Esophagus squamous epithelium (tissue), 5 donors: ENCODE measurements around the gene ADGRB3. TPM values are rescaled to one million over a fixed set of nuclear protein-coding genes. Genes with fewer than 3 reads are reported as not detected.
"Not testable (repeated sequence)": the region's sequence is repeated elsewhere in the genome, so short reads cannot be mapped to it uniquely, and the experiment has no call there.

Source experiments
- DNase-seq: peaks from one replicate; lab custom pipeline; 2025; lab: John Stamatoyannopoulos, UW
- H3K27ac ChIP-seq, 4 donors: fragments of 200-600 bp; sonication (generic); one replicate each; pipeline ENCODE4 v1.5.1; 2016 to 2019; ENCODE audit warnings: mild to moderate bottlenecking in 1 of 4
- H3K27me3 ChIP-seq, 4 donors: fragments of 200-600 bp; sonication (generic); 1 replicate in 3 of 4; 2 replicates in 1 of 4; pipeline versions ENCODE4 v1.5.1 to v1.6.0; 2017 to 2021; ENCODE audit warnings: antibody characterized with exemption in 1 of 4
- H3K36me3 ChIP-seq, 3 donors: fragments of 200-600 bp; sonication (generic); one replicate each; pipeline ENCODE4 v1.5.1; 2016 to 2019
- H3K4me1 ChIP-seq, 3 donors: fragments of 200-600 bp; sonication (generic); one replicate each; pipeline ENCODE4 v1.5.1; 2017 to 2019
- H3K4me3 ChIP-seq, 4 donors: fragments of 200-600 bp; sonication (generic); 1 replicate in 3 of 4; 2 replicates in 1 of 4; pipeline ENCODE4 v1.5.1; 2016 to 2019; ENCODE audit warnings: mild to moderate bottlenecking in 2 of 4, moderate library complexity in 1 of 4
- H3K9me3 ChIP-seq, 3 donors: fragments of 200-600 bp; sonication (generic); one replicate each; pipeline ENCODE4 v1.5.1; 2016 to 2019
- POLR2A ChIP-seq, 4 donors: fragments of 450-650 bp; IDR thresholded peaks; one replicate each; pipeline ENCODE4 v1.6.1; 2017; ENCODE audit warnings: antibody characterized with exemption in 4 of 4, mild to moderate bottlenecking in 4 of 4, moderate library complexity in 3 of 4
- WGBS, 2 donors: methylation state at CpG; one replicate each; pipeline ENCODE4 v1.1.5; 2018; 5-methylcytosine and 5-hydroxymethylcytosine counted together
- intact Hi-C: fragments of 100-400 bp; cut with DNase I; formaldehyde crosslinking; loops from one replicate; pipeline ENCODE4 v1.15.0; 2022
- total RNA-seq, 4 donors: library from RNA; depleted of rRNA; stranded (reverse); fragments of >200 nt; gene quantifications; one replicate each; pipeline ENCODE4 v1.1.0, GENCODE V29; 2016
- TF ChIP-seq, protein P1 (sequence below), 6 experiments: fragments of 450-650 bp in 4 of 6; fragments of 200-600 bp in 2 of 6; sonication (generic) in 2 of 6; IDR thresholded peaks; one replicate each; pipeline ENCODE4 v1.5.1; 2016 to 2019; ENCODE audit warnings: antibody characterized with exemption in 6 of 6, mild to moderate bottlenecking in 4 of 6, moderate library complexity in 4 of 6
- donor health status: DM: yes; HTN: yes; CAD: no.

ADGRB3 gene
- total RNA-seq, 4 donors from 2014 or later = 0.04 to 1.1 (median 0.32) TPM

DNA sequence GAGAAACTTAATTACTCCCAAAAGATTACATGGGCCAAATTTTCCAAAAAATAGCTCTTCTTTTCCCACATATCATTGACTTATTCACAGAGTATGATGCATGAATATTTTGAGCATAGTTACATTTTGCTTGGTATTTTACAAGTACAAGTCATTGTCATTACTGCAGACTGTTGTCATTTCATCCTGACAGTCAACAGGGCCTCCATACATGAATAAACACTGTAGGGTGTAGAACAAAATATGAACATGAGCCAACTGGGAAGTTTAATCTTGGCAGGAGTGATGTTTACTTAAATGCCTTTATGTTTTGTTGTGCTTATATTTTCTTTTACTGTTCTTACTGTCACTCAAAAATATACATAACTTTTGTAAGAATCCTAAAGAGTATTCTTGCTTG is 340.7 kb downstream of the ADGRB3 start:
- Histone ChIP-seq H3K27ac (no peak overlapping the region), H3K36me3 (no peaks in the 10 kb centered on the region), H3K9me3 (no peaks in the 10 kb centered on the region), H3K4me1 (no peaks in the 10 kb centered on the region), H3K27me3 (no peaks in the 10 kb centered on the region), H3K4me3 (no peak overlapping the region)
- intact Hi-C loops = no loop called here
- TF ChIP-seq POLR2A (IDR thresholded peaks at IDR 0.05) = no peak
- TF ChIP-seq, protein P1, sequence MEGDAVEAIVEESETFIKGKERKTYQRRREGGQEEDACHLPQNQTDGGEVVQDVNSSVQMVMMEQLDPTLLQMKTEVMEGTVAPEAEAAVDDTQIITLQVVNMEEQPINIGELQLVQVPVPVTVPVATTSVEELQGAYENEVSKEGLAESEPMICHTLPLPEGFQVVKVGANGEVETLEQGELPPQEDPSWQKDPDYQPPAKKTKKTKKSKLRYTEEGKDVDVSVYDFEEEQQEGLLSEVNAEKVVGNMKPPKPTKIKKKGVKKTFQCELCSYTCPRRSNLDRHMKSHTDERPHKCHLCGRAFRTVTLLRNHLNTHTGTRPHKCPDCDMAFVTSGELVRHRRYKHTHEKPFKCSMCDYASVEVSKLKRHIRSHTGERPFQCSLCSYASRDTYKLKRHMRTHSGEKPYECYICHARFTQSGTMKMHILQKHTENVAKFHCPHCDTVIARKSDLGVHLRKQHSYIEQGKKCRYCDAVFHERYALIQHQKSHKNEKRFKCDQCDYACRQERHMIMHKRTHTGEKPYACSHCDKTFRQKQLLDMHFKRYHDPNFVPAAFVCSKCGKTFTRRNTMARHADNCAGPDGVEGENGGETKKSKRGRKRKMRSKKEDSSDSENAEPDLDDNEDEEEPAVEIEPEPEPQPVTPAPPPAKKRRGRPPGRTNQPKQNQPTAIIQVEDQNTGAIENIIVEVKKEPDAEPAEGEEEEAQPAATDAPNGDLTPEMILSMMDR (IDR thresholded peaks at IDR 0.05) = no peak
- DNase-seq = no peak

DNA sequence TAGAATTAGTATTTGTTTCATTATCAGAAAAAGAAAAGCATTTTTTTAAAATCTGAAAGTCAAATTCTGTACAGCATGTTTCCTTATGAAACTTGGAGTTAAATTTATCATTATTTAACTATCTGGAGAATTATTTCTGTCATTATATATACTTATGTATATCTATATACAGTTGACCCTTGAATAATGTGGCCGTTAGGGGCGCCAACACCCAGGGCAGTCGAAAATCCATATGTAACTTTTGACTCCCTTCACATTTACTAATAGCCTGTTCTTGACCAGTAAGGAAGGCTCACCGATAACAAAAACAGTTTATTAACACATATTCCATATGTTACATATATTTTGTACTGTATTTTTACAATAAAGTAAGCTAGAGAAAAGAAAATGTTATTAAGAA is 341.2 kb downstream of the ADGRB3 start:
- TF ChIP-seq POLR2A (IDR thresholded peaks at IDR 0.05) = no peak
- TF ChIP-seq, protein P1 (IDR thresholded peaks at IDR 0.05) = no peak
- DNase-seq = no peak
- no peaks in the 10 kb centered on the region for H3K9me3 ChIP-seq
- H3K27me3 ChIP-seq = no peaks in the 10 kb centered on the region
- intact Hi-C loops = no loop called here
- WGBS, 2 donors = 53 to 55% methylated on average over 4 of the region's 4 CpGs
- no peaks in the 10 kb centered on the region for H3K4me1 ChIP-seq
- H3K4me3 ChIP-seq = no peak overlapping the region
- H3K36me3 ChIP-seq = no peaks in the 10 kb centered on the region
- H3K27ac ChIP-seq = no peak overlapping the region

DNA sequence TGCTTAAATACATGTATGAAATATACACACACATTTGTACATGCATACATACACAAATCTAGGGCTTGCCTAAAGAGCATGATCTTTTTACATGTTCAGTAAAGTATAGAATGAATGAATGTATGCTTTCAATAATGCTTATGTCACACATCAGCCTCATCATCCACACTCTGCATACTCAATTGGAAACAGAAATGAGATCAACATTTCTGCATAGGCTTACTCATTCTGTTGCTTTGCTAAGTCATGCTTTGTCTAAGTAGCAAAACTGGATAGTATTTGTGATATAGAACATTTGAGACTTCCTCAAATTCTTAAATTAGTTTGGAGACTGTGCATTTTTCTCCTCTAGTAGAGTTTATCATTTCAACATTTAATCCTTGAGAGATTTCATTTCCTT is 343.3 kb downstream of the ADGRB3 start:
- intact Hi-C loops = no loop called here
- Histone ChIP-seq H3K36me3 (no peaks in the 10 kb centered on the region), H3K27ac (no peak overlapping the region), H3K4me1 (no peaks in the 10 kb centered on the region), H3K9me3 (no peaks in the 10 kb centered on the region), H3K4me3 (no peak overlapping the region), H3K27me3 (no peaks in the 10 kb centered on the region)
- no peak for DNase-seq
- TF ChIP-seq POLR2A (IDR thresholded peaks at IDR 0.05) = no peak
- TF ChIP-seq, protein P1 (IDR thresholded peaks at IDR 0.05) = no peak

DNA sequence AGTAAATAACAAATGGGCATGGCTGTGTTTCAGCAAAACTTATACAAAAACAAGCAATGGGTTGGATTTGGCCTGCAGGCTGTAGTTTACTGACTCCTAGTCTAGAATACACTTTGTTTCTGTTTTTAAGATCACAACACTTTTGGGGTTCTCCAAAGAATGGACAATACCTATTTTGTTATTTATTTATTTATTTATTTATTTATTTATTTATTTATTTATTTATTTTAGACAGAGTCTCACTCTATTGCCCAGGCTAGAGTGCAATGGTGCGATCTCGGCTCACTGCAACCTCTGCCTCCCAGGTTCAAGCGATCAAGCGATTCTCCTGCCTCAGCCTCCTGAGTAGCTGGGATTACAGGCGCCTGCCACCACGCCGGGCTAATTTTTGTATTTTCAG is 346.6 kb downstream of the ADGRB3 start:
- H3K4me1 ChIP-seq, H3K27me3 ChIP-seq, H3K9me3 ChIP-seq, H3K36me3 ChIP-seq, H3K4me3 ChIP-seq, intact Hi-C loops, H3K27ac ChIP-seq, DNase-seq: not testable (repeated sequence)
- WGBS, 2 donors = 89 to 95% methylated on average over 7 of the region's 7 CpGs

DNA sequence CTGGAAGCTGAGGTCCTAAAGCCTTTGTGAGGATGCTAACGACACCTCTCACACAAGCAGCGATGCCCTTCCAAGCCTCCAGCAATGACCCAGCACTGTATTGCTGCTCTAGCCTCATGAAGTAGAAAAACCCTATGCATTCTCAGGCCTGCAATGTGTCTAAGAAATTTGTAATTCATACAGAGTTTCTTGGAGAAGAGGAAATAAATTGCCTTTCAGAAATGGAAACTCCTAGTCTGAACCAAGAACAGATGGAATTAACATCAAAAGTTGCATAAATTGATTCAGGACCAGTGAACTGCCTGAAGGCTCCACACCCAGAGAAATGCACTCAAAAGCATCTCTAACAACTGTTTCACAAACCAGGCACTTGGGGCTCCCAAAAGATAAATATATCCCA is 353.6 kb downstream of the ADGRB3 start:
- Histone ChIP-seq H3K4me1 (no peaks in the 10 kb centered on the region), H3K36me3 (no peaks in the 10 kb centered on the region), H3K27me3 (no peaks in the 10 kb centered on the region), H3K27ac (no peak overlapping the region), H3K4me3 (no peak overlapping the region), H3K9me3 (no peaks in the 10 kb centered on the region)
- intact Hi-C loops = no loop called here
- TF ChIP-seq POLR2A (IDR thresholded peaks at IDR 0.05) = no peak
- TF ChIP-seq, protein P1 (IDR thresholded peaks at IDR 0.05) = no peak
- no peak for DNase-seq
- 89 to 100% methylated on average over 2 of the region's 2 CpGs for WGBS, 2 donors

DNA sequence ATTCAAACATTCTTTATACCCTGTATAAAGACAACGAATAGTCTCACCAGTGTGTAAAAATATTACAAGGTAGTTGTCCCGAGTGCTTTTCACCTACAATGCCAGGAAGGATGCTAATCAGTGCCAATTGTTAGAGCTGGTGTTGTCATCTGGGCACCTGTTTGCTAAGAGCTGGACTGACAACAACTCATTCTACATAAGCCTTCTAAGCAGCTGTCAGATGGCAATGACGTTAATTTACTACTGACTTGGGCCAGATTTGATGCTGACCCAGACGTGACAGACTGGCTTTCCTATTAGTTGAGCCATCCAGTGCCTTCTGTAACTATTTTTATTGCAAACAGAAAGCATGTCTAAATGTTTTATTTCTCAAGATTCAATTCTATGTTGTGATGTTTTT is 355.2 kb downstream of the ADGRB3 start:
- no peak for DNase-seq
- Histone ChIP-seq H3K4me1 (no peaks in the 10 kb centered on the region), H3K4me3 (no peak overlapping the region), H3K36me3 (no peaks in the 10 kb centered on the region), H3K27me3 (no peaks in the 10 kb centered on the region), H3K27ac (no peak overlapping the region), H3K9me3 (no peaks in the 10 kb centered on the region)
- no peak for TF ChIP-seq POLR2A (IDR thresholded peaks at IDR 0.05)
- TF ChIP-seq, protein P1 (IDR thresholded peaks at IDR 0.05) = no peak
- intact Hi-C loops = no loop called here
- 44 to 45% methylated on average over 4 of the region's 4 CpGs for WGBS, 2 donors
